ENCODE measurements around the gene PKN1.

Gene PKN1

DNA sequence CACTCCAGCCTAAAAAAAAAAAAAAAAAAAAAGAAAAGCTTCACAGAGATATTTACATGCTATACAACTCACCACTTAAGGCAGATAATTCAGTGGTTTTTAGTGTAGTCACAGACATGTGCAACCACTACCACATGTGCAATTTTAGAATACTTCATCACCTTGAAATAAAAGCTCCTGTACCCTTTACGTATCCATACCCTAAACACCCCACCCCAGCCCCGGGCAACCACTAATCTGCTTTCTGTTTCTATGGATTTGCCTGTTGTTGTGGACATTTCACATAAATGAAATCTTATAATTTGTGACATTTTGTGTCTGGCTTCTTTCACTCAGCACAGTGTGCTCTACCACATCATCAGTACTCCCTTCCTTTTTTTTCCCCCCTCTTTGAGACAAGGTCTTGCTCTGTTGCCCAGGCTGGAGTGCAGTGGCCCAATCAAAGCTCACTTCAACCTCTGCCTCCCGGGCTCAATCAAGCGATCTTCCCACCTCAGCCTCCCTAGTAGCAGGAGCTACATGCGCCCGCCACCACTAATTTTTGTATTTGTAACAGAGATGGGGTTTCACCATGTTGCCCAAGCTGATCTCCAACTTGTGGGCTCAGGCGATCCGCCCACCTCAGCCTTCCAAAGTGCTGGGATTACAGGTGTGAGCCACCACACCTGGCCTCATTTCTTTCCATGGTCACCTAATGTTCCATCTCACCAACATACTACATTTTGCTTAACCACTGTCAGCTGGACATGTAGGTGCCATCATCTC, 18.0 kb upstream of the PKN1 start:
- TF ChIP-seq, protein P1, sequence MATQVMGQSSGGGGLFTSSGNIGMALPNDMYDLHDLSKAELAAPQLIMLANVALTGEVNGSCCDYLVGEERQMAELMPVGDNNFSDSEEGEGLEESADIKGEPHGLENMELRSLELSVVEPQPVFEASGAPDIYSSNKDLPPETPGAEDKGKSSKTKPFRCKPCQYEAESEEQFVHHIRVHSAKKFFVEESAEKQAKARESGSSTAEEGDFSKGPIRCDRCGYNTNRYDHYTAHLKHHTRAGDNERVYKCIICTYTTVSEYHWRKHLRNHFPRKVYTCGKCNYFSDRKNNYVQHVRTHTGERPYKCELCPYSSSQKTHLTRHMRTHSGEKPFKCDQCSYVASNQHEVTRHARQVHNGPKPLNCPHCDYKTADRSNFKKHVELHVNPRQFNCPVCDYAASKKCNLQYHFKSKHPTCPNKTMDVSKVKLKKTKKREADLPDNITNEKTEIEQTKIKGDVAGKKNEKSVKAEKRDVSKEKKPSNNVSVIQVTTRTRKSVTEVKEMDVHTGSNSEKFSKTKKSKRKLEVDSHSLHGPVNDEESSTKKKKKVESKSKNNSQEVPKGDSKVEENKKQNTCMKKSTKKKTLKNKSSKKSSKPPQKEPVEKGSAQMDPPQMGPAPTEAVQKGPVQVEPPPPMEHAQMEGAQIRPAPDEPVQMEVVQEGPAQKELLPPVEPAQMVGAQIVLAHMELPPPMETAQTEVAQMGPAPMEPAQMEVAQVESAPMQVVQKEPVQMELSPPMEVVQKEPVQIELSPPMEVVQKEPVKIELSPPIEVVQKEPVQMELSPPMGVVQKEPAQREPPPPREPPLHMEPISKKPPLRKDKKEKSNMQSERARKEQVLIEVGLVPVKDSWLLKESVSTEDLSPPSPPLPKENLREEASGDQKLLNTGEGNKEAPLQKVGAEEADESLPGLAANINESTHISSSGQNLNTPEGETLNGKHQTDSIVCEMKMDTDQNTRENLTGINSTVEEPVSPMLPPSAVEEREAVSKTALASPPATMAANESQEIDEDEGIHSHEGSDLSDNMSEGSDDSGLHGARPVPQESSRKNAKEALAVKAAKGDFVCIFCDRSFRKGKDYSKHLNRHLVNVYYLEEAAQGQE (IDR thresholded peaks at IDR 0.05; ENCODE audit: insufficient replicate concordance, low read depth): no peak
- TF ChIP-seq, protein P2, sequence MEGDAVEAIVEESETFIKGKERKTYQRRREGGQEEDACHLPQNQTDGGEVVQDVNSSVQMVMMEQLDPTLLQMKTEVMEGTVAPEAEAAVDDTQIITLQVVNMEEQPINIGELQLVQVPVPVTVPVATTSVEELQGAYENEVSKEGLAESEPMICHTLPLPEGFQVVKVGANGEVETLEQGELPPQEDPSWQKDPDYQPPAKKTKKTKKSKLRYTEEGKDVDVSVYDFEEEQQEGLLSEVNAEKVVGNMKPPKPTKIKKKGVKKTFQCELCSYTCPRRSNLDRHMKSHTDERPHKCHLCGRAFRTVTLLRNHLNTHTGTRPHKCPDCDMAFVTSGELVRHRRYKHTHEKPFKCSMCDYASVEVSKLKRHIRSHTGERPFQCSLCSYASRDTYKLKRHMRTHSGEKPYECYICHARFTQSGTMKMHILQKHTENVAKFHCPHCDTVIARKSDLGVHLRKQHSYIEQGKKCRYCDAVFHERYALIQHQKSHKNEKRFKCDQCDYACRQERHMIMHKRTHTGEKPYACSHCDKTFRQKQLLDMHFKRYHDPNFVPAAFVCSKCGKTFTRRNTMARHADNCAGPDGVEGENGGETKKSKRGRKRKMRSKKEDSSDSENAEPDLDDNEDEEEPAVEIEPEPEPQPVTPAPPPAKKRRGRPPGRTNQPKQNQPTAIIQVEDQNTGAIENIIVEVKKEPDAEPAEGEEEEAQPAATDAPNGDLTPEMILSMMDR (IDR thresholded peaks at IDR 0.05; ENCODE audit: insufficient read depth, low read length): no peak
- no peak for TF ChIP-seq GABPA (IDR thresholded peaks at IDR 0.05; ENCODE audit: low read depth)
- TF ChIP-seq SPI1 (IDR thresholded peaks at IDR 0.05; ENCODE audit: borderline replicate concordance, low read depth): no peak
- TF ChIP-seq POLR2AphosphoS5 (IDR thresholded peaks at IDR 0.05; ENCODE audit: low read depth): no peak
- DNase-seq (ENCODE audit: low read depth in 1 of 2, low spot score in 1 of 2): no peak
- H3K4me3 ChIP-seq (replicated peaks; ENCODE audit: insufficient read depth, low read length): no peak overlapping the region
- no peaks in the 10 kb centered on the region for H3K27me3 ChIP-seq (ENCODE audit: insufficient read depth, poor library complexity, severe bottlenecking)
- H3K27ac ChIP-seq (replicated peaks): no peak overlapping the region

DNA sequence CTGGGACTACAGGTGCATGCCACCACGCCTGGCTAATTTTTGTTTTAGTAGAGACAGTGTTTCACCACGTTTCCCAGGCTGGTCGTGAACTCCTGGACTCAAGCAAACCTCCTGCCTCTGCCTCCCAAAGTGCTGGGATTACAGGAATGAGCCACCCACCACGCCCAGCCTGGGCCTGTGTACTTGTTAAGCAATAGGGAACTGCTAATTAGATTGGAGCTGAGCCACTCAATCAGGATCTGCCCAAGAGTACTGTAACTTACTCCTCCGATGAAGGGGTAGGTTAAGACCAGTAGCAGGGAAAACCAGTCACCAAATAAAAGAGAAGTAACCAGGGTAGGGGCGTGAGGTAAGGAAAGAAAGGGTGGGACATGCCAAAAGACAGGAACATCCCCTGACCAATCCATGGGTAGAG, 16.3 kb upstream of the PKN1 start:
- TF ChIP-seq, protein P1 (IDR thresholded peaks at IDR 0.05; ENCODE audit: insufficient replicate concordance, low read depth): no peak
- TF ChIP-seq, protein P2 (IDR thresholded peaks at IDR 0.05; ENCODE audit: insufficient read depth, low read length): no peak
- TF ChIP-seq POLR2AphosphoS5 (IDR thresholded peaks at IDR 0.05; ENCODE audit: low read depth) (no peak), SPI1 (IDR thresholded peaks at IDR 0.05; ENCODE audit: borderline replicate concordance, low read depth) (no peak; the same call in 1 of the 2 replicates), GABPA (IDR thresholded peaks at IDR 0.05; ENCODE audit: low read depth) (no peak)
- peak in 1 of 2 experiments; percentile 50 for DNase-seq (ENCODE audit: low read depth in 1 of 2, low spot score in 1 of 2)
- Histone ChIP-seq H3K27me3 (ENCODE audit: insufficient read depth, poor library complexity, severe bottlenecking) (no peaks in the 10 kb centered on the region), H3K27ac (replicated peaks) (0 out of 2 replicates have a peak overlapping the region, but pooled peaks have one; percentile 5), H3K4me3 (replicated peaks; ENCODE audit: insufficient read depth, low read length) (peak overlapping the region; percentile 83)

DNA sequence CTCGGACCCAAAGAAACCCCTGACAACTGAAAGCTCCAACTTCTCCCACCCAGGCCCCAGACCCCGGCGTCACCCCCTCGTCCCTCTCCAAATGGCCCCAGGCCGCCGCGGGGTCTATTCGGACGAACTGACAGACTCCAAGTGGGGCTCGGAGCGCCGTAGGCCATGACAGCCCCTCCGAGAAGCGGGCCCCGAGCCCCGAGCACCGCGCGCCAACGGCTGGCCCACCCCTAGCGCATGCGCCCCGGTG, 14.3 kb upstream of the PKN1 start:
- no peaks in the 10 kb centered on the region for H3K27me3 ChIP-seq (ENCODE audit: insufficient read depth, poor library complexity, severe bottlenecking)
- peak overlapping the region; percentile 83 for H3K4me3 ChIP-seq (replicated peaks; ENCODE audit: insufficient read depth, low read length)
- DNase-seq (ENCODE audit: low read depth in 1 of 2, low spot score in 1 of 2): no peak
- H3K27ac ChIP-seq (replicated peaks): peak overlapping the region; percentile 95
- TF ChIP-seq, protein P2 (IDR thresholded peaks at IDR 0.05; ENCODE audit: insufficient read depth, low read length): no peak
- TF ChIP-seq POLR2AphosphoS5 (IDR thresholded peaks at IDR 0.05; ENCODE audit: low read depth): peak; percentile 56; the same call in 1 of the 2 replicates

All from HL-60 (cell line).